HCT116 (cell line): Measurements from ENCODE around the gene TMEM225.

Source experiments
- ATF3 ChIP-seq: IDR thresholded peaks from 2 replicates; pipeline ENCODE4 v1.6.1; 2012
- CTCF ChIP-seq, 3 experiments: fragments of 200-600 bp in 1 of 3; sonication (generic) in 1 of 3; IDR thresholded peaks in 2 of 3; conservative IDR thresholded peaks in 1 of 3; 2 replicates each; pipeline ENCODE4 v1.5.1; 2012 to 2017; ENCODE audit warnings: low read depth in 2 of 3, low read length in 2 of 3, antibody characterized with exemption in 1 of 3, borderline replicate concordance in 1 of 3, control low read depth in 1 of 3, mild to moderate bottlenecking in 1 of 3, mixed read lengths in 1 of 3, mixed run types in 1 of 3, moderate library complexity in 1 of 3; ENCODE audit not compliant: insufficient read depth in 1 of 3
- EGR1 ChIP-seq: IDR thresholded peaks from 2 replicates; pipeline ENCODE4 v1.6.1; 2012; ENCODE audit warnings: low read depth
- EZH2 ChIP-seq: fragments of 200-600 bp; sonication (generic); IDR thresholded peaks from 2 replicates; pipeline ENCODE4 v1.6.1; 2017; ENCODE audit warnings: antibody characterized with exemption, mixed run types
- POLR2A ChIP-seq: IDR thresholded peaks from 2 replicates; pipeline ENCODE4 v1.7.0; 2011; ENCODE audit warnings: borderline replicate concordance; ENCODE audit not compliant: insufficient read depth, insufficient read length; ENCODE audit errors: extremely low read depth
- REST ChIP-seq: IDR thresholded peaks from 2 replicates; pipeline ENCODE4 v1.6.1; 2012; ENCODE audit warnings: low read depth
- SP1 ChIP-seq: IDR thresholded peaks from 2 replicates; pipeline ENCODE4 v1.6.1; 2012; ENCODE audit warnings: low read depth

GRCh38 chr11:123920943-123921342, 35.5 kb upstream of the TMEM225 start:
- TF ChIP-seq EZH2: no peak
- TF ChIP-seq EGR1: no peak
- TF ChIP-seq POLR2A: no peak
- TF ChIP-seq CTCF (IDR thresholded peaks at IDR 0.05 in 2 of 3, conservative IDR thresholded peaks at IDR 0.05 in 1 of 3; ENCODE audit: borderline replicate concordance in 1 of 3, insufficient read depth in 1 of 3, low read depth in 2 of 3, low read length in 2 of 3): no peak
- TF ChIP-seq SP1: no peak
- no peak for TF ChIP-seq REST
- TF ChIP-seq ATF3: no peak
